ENCODE results near the gene C10orf90. TPM values are rescaled to one million over a fixed set of nuclear protein-coding genes. Genes with fewer than 3 reads are reported as not detected.

The C10orf90 gene
- total and polyA plus RNA-seq, 2 of the 8 experiments (the other 6 are each of a cell fraction or from before 2014, with no cell fraction given): 0.21 TPM; not detected in 1

- H3K23ac ChIP-seq (ENCODE audit: insufficient read length): no peak overlapping the region
- H2BK12ac ChIP-seq (ENCODE audit: low read depth, low read length): no peak overlapping the region
- POLR2A ChIA-PET (ENCODE audit: partially characterized antibody): no interaction called here
- H3K9me3 ChIP-seq (ENCODE audit: insufficient read depth in 2 of 2, low read depth in 1 of 2, low read length in 1 of 2): no peaks in the 10 kb centered on the region; a peak in 1 of 4 replicates
- DNase-seq (ENCODE audit: low read depth in 1 of 2, low spot score in 2 of 2) (peak in 1 of 2 experiments; percentile 85), FAIRE-seq (no peak)
- H3K14ac ChIP-seq (ENCODE audit: insufficient read length): no peak overlapping the region
- peak overlapping the region; percentile 45 to 68 (median 61) for H3K4me3 ChIP-seq (ENCODE audit: extremely low read depth in 1 of 4, insufficient read depth in 2 of 4, low read depth in 3 of 4, low read length in 4 of 4)
- CTCF ChIA-PET (ENCODE audit: partially characterized antibody): interaction anchor here (0.7 to 2.0 kb wide), 23 partner anchors 14 to 453 kb away, joined by 3 to 10 read pairs (median 3); no protein-coding TSS in a partner anchor
- WGBS, 2 experiments (ENCODE audit: extremely low coverage in 1 of 2, insufficient coverage in 1 of 2, insufficient read length in 1 of 2, insufficient replicate concordance in 2 of 2, low coverage in 1 of 2, low lambda C conversion rate in 2 of 2, missing lambda C conversion rate in 1 of 2): 7% methylated on average over 40 of the region's 50 CpGs; no CpG with 5 or more reads in 1 of the 2 experiments
- H3K79me2 ChIP-seq (ENCODE audit: control insufficient read depth in 1 of 2, insufficient read depth in 2 of 2, low read length in 2 of 2): no peaks in the 10 kb centered on the region
- no peak overlapping the region for H2BK120ac ChIP-seq (replicated peaks; ENCODE audit: low read depth, low read length)
- no peak overlapping the region for H2BK15ac ChIP-seq (ENCODE audit: low read length)
- no peak overlapping the region for H3K9ac ChIP-seq (replicated peaks in 1 of 4; ENCODE audit: extremely low read depth in 1 of 4, low read depth in 3 of 4, low read length in 3 of 4)
- H2AK5ac ChIP-seq (ENCODE audit: low read depth, low read length): no peak overlapping the region
- H2BK5ac ChIP-seq (ENCODE audit: low read depth, low read length): no peak overlapping the region
- no peak overlapping the region for H2BK20ac ChIP-seq (ENCODE audit: low read length)
- H4K8ac ChIP-seq (ENCODE audit: extremely low read depth, insufficient read depth, low read length): no peak overlapping the region
- no peak overlapping the region for H3K56ac ChIP-seq (replicated peaks; ENCODE audit: insufficient read length, low read depth, low read length)
- H3K4me1 ChIP-seq (replicated peaks in 1 of 4; ENCODE audit: control insufficient read depth in 3 of 4, insufficient read depth in 4 of 4, low read length in 3 of 4): peaks cover 0 to 2% (median 0%) of the 10 kb centered on the region in 4 experiments; a peak in 4 of 7 replicates
- H3K23me2 ChIP-seq (ENCODE audit: low read depth, low read length): peaks cover 13% of the 10 kb centered on the region
- peaks cover 10 to 28% (median 27%) of the 10 kb centered on the region in 4 experiments for H3K27me3 ChIP-seq (replicated peaks in 1 of 4; ENCODE audit: control insufficient read depth in 3 of 4, extremely low read depth in 1 of 4, insufficient read depth in 3 of 4, low read length in 3 of 4)
- H3K4ac ChIP-seq (replicated peaks; ENCODE audit: insufficient read length, low read depth, low read length): no peak overlapping the region
- H3K27ac ChIP-seq (ENCODE audit: low read depth, low read length): no peak overlapping the region
- H3K79me1 ChIP-seq (ENCODE audit: low read depth, low read length): no peaks in the 10 kb centered on the region
- H2AFZ ChIP-seq (ENCODE audit: low read length): no peak overlapping the region
- no peak overlapping the region for H4K91ac ChIP-seq (replicated peaks; ENCODE audit: insufficient read length, low read length)
- no peaks in the 10 kb centered on the region for H3K36me3 ChIP-seq (ENCODE audit: control insufficient read depth in 2 of 4, insufficient read depth in 4 of 4, low read length in 3 of 4)
- no peaks in the 10 kb centered on the region for H4K20me1 ChIP-seq (replicated peaks in 1 of 2; ENCODE audit: control insufficient read depth in 1 of 2, insufficient read depth in 2 of 2, low read length in 2 of 2)
- H4K5ac ChIP-seq (ENCODE audit: insufficient read length, low read depth, low read length): no peak overlapping the region
- peak overlapping the region; percentile 66 to 90 for H3K4me2 ChIP-seq (ENCODE audit: insufficient read depth in 1 of 2, low read depth in 2 of 2, low read length in 2 of 2)
- no peak overlapping the region for H3K18ac ChIP-seq (ENCODE audit: extremely low read depth, low read length)
- TF ChIP-seq JUND (IDR thresholded peaks at IDR 0.05; ENCODE audit: low read length) (0 out of 2 replicates have a peak, but pooled peaks have one; percentile 12), ZNF274 (IDR thresholded peaks at IDR 0.05; ENCODE audit: borderline replicate concordance, extremely low read depth, low read length) (no peak), ATF3 (IDR thresholded peaks at IDR 0.05; ENCODE audit: insufficient read depth, low read depth, low read length) (no peak), SIRT6 (IDR thresholded peaks at IDR 0.05; ENCODE audit: low read length) (no peak), SIX5 (IDR thresholded peaks at IDR 0.05; ENCODE audit: low read depth, low read length) (no peak), KDM1A (IDR thresholded peaks at IDR 0.05; ENCODE audit: borderline replicate concordance, low read length) (no peak), SP1 (IDR thresholded peaks at IDR 0.05; ENCODE audit: low read depth, low read length) (no peak), BRCA1 (IDR thresholded peaks at IDR 0.05; ENCODE audit: low read depth, low read length) (no peak), CEBPB (IDR thresholded peaks at IDR 0.05; ENCODE audit: low read depth, low read length) (no peak), SP2 (IDR thresholded peaks at IDR 0.05; ENCODE audit: low read length) (no peak), JUN (IDR thresholded peaks at IDR 0.05; ENCODE audit: low read depth, low read length) (no peak), SRF (IDR thresholded peaks at IDR 0.05; ENCODE audit: low read depth, low read length) (no peak), POU5F1 (IDR thresholded peaks at IDR 0.05; ENCODE audit: low read depth, low read length) (no peak)
Measured at GRCh38 chr10:126387041-126387921, 283.2 kb downstream of the C10orf90 start.

All from H1 (cell line).